CD8-positive, alpha-beta memory T cell (primary cell): ENCODE data around the gene FGF21. TPM values are rescaled to one million over a fixed set of nuclear protein-coding genes. Genes with fewer than 3 reads are reported as not detected.
"Not testable (repeated sequence)": the region's sequence is repeated elsewhere in the genome, so short reads cannot be mapped to it uniquely, and the experiment has no call there.

ENCODE experiments used
- CTCF ChIA-PET: fragments of 350-600 bp; sonication (Branson Sonifier 250); formaldehyde crosslinking; loops from one replicate; lab custom pipeline; 2021; ENCODE audit warnings: antibody characterized with exemption; lab: Charles Lee
- POLR2A ChIA-PET: fragments of 350-600 bp; sonication (Branson Sonifier 250); formaldehyde crosslinking; loops from one replicate; lab custom pipeline; 2021; ENCODE audit warnings: antibody characterized with exemption; lab: Charles Lee
- DNase-seq, 5 donors: peaks; one replicate each; pipeline versions ENCODE4 v3.0.0 to v3.0.0-alpha.2; 2020 to 2022; ENCODE audit warnings: mixed read lengths in 1 of 5
- H3K27ac ChIP-seq: one replicate; pipeline ENCODE4 v1.7.0; 2013; ENCODE audit warnings: low read depth, mild to moderate bottlenecking, low read length, moderate library complexity
- H3K27me3 ChIP-seq: 2 replicates; pipeline ENCODE4 v1.7.0; 2013; ENCODE audit warnings: low read length, mild to moderate bottlenecking; ENCODE audit not compliant: insufficient read depth, poor library complexity, severe bottlenecking
- H3K36me3 ChIP-seq: 2 replicates; pipeline ENCODE4 v1.7.0; 2013; ENCODE audit warnings: mild to moderate bottlenecking, low read length, moderate library complexity; ENCODE audit not compliant: insufficient read depth
- H3K4me1 ChIP-seq: 2 replicates; pipeline ENCODE4 v1.7.0; 2013; ENCODE audit warnings: mild to moderate bottlenecking, low read length, moderate library complexity; ENCODE audit not compliant: insufficient read depth
- H3K4me3 ChIP-seq: 2 replicates; pipeline ENCODE4 v1.7.0; 2013; ENCODE audit warnings: mild to moderate bottlenecking, low read length
- H3K9me3 ChIP-seq: 2 replicates; pipeline ENCODE4 v1.7.0; 2013; ENCODE audit warnings: mild to moderate bottlenecking, low read length
- H3K27ac Mint-ChIP-seq, 8 donors: one replicate each; pipeline ENCODE4 v1.8.0; 2020 to 2021; ENCODE audit warnings: mixed read lengths in 8 of 8, mild to moderate bottlenecking in 6 of 8, inconsistent platforms in 3 of 8, moderate library complexity in 3 of 8
- H3K27me3 Mint-ChIP-seq, 2 donors: one replicate each; pipeline ENCODE4 v1.8.0; 2020 to 2021; ENCODE audit warnings: mixed read lengths in 2 of 2, mild to moderate bottlenecking in 1 of 2, moderate library complexity in 1 of 2
- H3K36me3 Mint-ChIP-seq, 3 donors: one replicate each; pipeline ENCODE4 v1.8.0; 2020 to 2021; ENCODE audit warnings: mixed read lengths in 3 of 3, inconsistent platforms in 1 of 3, mild to moderate bottlenecking in 1 of 3
- H3K4me1 Mint-ChIP-seq, 3 donors: one replicate each; pipeline ENCODE4 v1.8.0; 2020 to 2021; ENCODE audit warnings: mixed read lengths in 3 of 3, inconsistent platforms in 1 of 3, mild to moderate bottlenecking in 1 of 3
- H3K4me3 Mint-ChIP-seq, 7 donors: one replicate each; pipeline ENCODE4 v1.8.0; 2020 to 2021; ENCODE audit warnings: mixed read lengths in 7 of 7, mild to moderate bottlenecking in 6 of 7, moderate library complexity in 4 of 7, inconsistent platforms in 2 of 7
- H3K9me3 Mint-ChIP-seq, 5 donors: one replicate each; pipeline ENCODE4 v1.8.0; 2020 to 2022; ENCODE audit warnings: mixed read lengths in 5 of 5, mild to moderate bottlenecking in 3 of 5, moderate library complexity in 2 of 5, inconsistent platforms in 1 of 5
- polyA plus RNA-seq: library from polyadenylated mRNA; unstranded; fragments of 300-500 nt; fragmentation: Illumina TruSeq; gene quantifications from one replicate; pipeline ENCODE4 v1.2.3, GENCODE V29; 2021
- total RNA-seq, 2 experiments: library from RNA; stranded (reverse); gene quantifications; one replicate each; pipeline ENCODE4 v1.2.3, GENCODE V29; 2021

Gene FGF21
- total and polyA plus RNA-seq, 3 experiments from 2014 or later, result not detected

DNA sequence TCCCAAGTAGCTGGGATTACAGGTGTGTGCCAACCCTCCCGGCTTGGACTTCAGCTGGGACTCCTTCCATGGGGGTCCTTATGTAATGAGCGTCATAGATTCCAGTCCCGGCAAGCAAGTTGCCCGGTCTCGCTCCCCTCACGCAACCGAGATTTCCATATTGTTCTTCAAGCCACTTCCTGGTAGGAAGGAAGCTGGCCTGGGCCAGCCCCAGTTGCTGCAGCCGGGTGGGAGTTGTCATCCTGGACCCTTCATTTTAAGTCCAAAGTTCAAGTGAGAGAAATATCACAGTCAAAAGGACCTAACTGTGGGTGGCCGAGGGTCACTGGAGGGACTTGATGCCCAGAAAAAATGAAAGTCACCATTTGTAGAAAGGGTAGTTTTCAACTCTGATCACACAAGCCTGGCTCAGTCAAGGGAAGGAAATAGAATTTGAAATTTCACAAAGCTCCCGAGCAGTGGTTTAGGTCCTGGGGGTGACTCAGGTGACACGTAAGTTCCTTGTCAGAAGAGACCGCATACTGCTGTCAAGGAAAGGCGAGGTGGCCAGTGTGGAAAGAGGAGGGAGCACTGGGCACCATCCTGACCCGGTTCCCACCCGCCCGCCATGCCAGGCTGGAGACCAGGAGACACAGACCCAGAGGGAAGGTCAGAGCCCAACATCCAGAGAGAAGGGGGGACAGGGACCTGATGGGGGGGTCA is 5.3 kb downstream of the FGF21 start:
- Mint-ChIP-seq H3K27me3 (peaks cover 17 to 20% of the 10 kb centered on the region in 2 donors), H3K4me1 (peaks cover 0 to 4% (median 3%) of the 10 kb centered on the region in 3 donors), H3K27ac (no peak overlapping the region), H3K36me3 (no peaks in the 10 kb centered on the region), H3K9me3 (no peaks in the 10 kb centered on the region), H3K4me3 (no peak overlapping the region)
- no peak overlapping the region for H3K4me3 ChIP-seq
- H3K4me1 ChIP-seq, result peaks cover 4% of the 10 kb centered on the region
- CTCF ChIA-PET, result no interaction called here
- no peaks in the 10 kb centered on the region for H3K27me3 ChIP-seq
- no peak overlapping the region for H3K27ac ChIP-seq
- no peaks in the 10 kb centered on the region for H3K9me3 ChIP-seq
- no peak for DNase-seq
- POLR2A ChIA-PET, result no interaction called here
- H3K36me3 ChIP-seq, result no peaks in the 10 kb centered on the region

GRCh38 chr19:48765816-48766215 is 10.5 kb downstream of the FGF21 start:
- H3K27me3 ChIP-seq, H3K27ac Mint-ChIP-seq, H3K27ac ChIP-seq, H3K4me3 Mint-ChIP-seq, H3K4me1 ChIP-seq, H3K4me1 Mint-ChIP-seq, H3K36me3 ChIP-seq, H3K4me3 ChIP-seq, H3K36me3 Mint-ChIP-seq, DNase-seq, H3K9me3 Mint-ChIP-seq, POLR2A ChIA-PET, H3K9me3 ChIP-seq: not testable (repeated sequence)
- H3K27me3 Mint-ChIP-seq, result peaks cover 13 to 35% of the 10 kb centered on the region in 2 donors
- CTCF ChIA-PET, result interaction anchor here (2.5 kb wide), 1 partner anchor 22 kb away, joined by 7 read pairs; no protein-coding TSS in a partner anchor

- H3K27ac Mint-ChIP-seq, H3K4me1 ChIP-seq, H3K4me3 Mint-ChIP-seq, CTCF ChIA-PET, H3K9me3 Mint-ChIP-seq, H3K4me3 ChIP-seq, H3K27ac ChIP-seq, H3K4me1 Mint-ChIP-seq, DNase-seq, H3K36me3 ChIP-seq, H3K9me3 ChIP-seq, H3K27me3 ChIP-seq, H3K36me3 Mint-ChIP-seq: not testable (repeated sequence)
- POLR2A ChIA-PET, result interaction anchor here (0.7 kb wide), 1 partner anchor 897 kb away, joined by 7 read pairs; the partner anchor contains the start of genes BCL2L12 and IRF3
- H3K27me3 Mint-ChIP-seq, result peaks cover 12 to 35% of the 10 kb centered on the region in 2 donors
Observed at GRCh38 chr19:48768171-48768753, 12.9 kb downstream of the FGF21 start.

DNA sequence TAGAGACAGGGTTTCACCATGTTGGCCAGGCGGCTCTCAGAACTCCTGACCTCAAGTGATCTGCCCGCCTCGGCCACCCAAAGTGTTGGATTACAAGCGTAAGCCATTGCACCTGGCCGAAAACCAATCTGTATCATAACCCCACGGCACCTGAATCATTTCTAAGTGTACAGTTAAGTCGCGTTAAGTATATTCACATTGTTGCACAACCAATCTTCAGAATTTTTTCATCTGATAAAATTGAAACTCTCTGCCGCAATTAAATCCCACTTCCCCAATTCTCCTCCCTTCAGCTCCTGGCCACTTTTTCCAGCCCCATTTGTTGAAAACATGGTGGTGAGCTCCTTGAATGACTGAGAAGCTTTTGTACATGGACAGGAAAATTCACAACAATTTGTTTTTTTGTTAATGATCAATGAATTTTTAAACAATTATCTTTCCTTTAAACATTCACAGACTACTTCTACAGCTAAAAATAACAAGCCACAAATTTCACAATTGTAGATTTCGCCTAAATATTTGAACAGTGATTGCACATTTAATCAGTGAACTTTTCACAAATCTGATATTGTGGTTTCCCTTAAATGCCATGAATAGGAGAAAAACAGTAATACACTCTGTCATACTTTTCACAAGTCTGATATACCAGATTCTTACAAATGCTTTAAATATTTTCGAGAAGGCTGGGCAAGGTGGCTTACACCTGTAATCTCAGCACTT is 13.8 kb downstream of the FGF21 start:
- Histone ChIP-seq H3K4me1 (no peaks in the 10 kb centered on the region), H3K27me3 (no peaks in the 10 kb centered on the region), H3K4me3 (no peak overlapping the region), H3K9me3 (no peaks in the 10 kb centered on the region), H3K36me3 (no peaks in the 10 kb centered on the region), H3K27ac (no peak overlapping the region)
- Mint-ChIP-seq H3K9me3 (no peaks in the 10 kb centered on the region), H3K4me3 (no peak overlapping the region), H3K36me3 (no peaks in the 10 kb centered on the region), H3K27ac (no peak overlapping the region), H3K4me1 (no peaks in the 10 kb centered on the region), H3K27me3 (peaks cover 12 to 35% of the 10 kb centered on the region in 2 donors)
- DNase-seq, result no peak
- ChIA-PET CTCF (interaction anchor here (1.6 kb wide), 1 partner anchor 73 kb away, joined by 3 read pairs; no protein-coding TSS in a partner anchor), POLR2A (interaction anchor here (0.7 kb wide), 1 partner anchor 896 kb away, joined by 7 read pairs; the partner anchor contains the start of genes BCL2L12 and IRF3)

DNA sequence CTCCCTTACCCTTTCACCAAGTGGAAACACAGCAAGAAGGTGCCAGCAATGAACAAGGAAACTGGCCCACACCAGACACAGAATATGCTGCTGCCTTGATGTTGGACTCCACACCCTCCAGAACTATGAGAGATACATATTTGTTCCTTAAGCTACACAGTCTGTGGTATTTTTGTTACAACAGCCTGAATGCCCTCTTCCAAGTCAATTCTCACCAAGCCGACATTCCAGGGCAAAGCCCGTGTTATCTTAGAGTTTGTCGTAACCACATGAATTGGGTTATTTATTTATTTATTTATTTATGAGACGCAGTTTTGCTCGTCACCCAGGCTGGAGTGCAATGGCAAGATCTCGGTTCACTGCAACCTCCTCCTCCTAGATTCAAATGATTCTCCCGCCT is 14.9 kb downstream of the FGF21 start:
- Mint-ChIP-seq H3K9me3 (no peaks in the 10 kb centered on the region), H3K4me1 (no peaks in the 10 kb centered on the region), H3K27ac (no peak overlapping the region), H3K4me3 (no peak overlapping the region), H3K36me3 (no peaks in the 10 kb centered on the region), H3K27me3 (peaks cover 10 to 31% of the 10 kb centered on the region in 2 donors)
- no peaks in the 10 kb centered on the region for H3K27me3 ChIP-seq
- ChIA-PET CTCF (interaction anchor here (1.6 kb wide), 1 partner anchor 72 kb away, joined by 3 read pairs; no protein-coding TSS in a partner anchor), POLR2A (no interaction called here)
- H3K36me3 ChIP-seq, result no peaks in the 10 kb centered on the region
- H3K9me3 ChIP-seq, result no peaks in the 10 kb centered on the region
- H3K4me1 ChIP-seq, result no peaks in the 10 kb centered on the region
- H3K4me3 ChIP-seq, result no peak overlapping the region
- DNase-seq, result no peak
- no peak overlapping the region for H3K27ac ChIP-seq

- Histone ChIP-seq H3K36me3 (no peaks in the 10 kb centered on the region), H3K9me3 (no peaks in the 10 kb centered on the region), H3K27me3 (no peaks in the 10 kb centered on the region), H3K4me1 (no peaks in the 10 kb centered on the region), H3K4me3 (no peak overlapping the region), H3K27ac (no peak overlapping the region)
- H3K36me3 Mint-ChIP-seq, result no peaks in the 10 kb centered on the region
- H3K27ac Mint-ChIP-seq, result no peak overlapping the region
- H3K4me3 Mint-ChIP-seq, result no peak overlapping the region
- ChIA-PET CTCF (interaction anchor here (1.6 kb wide), 1 partner anchor 72 kb away, joined by 3 read pairs; no protein-coding TSS in a partner anchor), POLR2A (no interaction called here)
- peaks cover 6 to 26% of the 10 kb centered on the region in 2 donors for H3K27me3 Mint-ChIP-seq
- no peaks in the 10 kb centered on the region for H3K9me3 Mint-ChIP-seq
- H3K4me1 Mint-ChIP-seq, result no peaks in the 10 kb centered on the region
- no peak for DNase-seq
Observed at GRCh38 chr19:48770734-48771472, 15.6 kb downstream of the FGF21 start.

- Mint-ChIP-seq H3K27ac (no peak overlapping the region), H3K27me3 (peaks cover 6 to 21% of the 10 kb centered on the region in 2 donors), H3K9me3 (no peaks in the 10 kb centered on the region), H3K4me1 (no peaks in the 10 kb centered on the region), H3K4me3 (no peak overlapping the region), H3K36me3 (no peaks in the 10 kb centered on the region)
- DNase-seq, result no peak
- H3K4me3 ChIP-seq, result no peak overlapping the region
- ChIA-PET POLR2A (no interaction called here), CTCF (interaction anchor here (0.6 kb wide), 1 partner anchor 298 kb away, joined by 3 read pairs; no protein-coding TSS in a partner anchor)
- no peak overlapping the region for H3K27ac ChIP-seq
- H3K36me3 ChIP-seq, result no peaks in the 10 kb centered on the region
- H3K27me3 ChIP-seq, result no peaks in the 10 kb centered on the region
- no peaks in the 10 kb centered on the region for H3K9me3 ChIP-seq
- no peaks in the 10 kb centered on the region for H3K4me1 ChIP-seq
Observed at GRCh38 chr19:48772503-48772953, 17.2 kb downstream of the FGF21 start.
